ENCODE results near the gene IQGAP3. TPM values are rescaled to one million over a fixed set of nuclear protein-coding genes. Genes with fewer than 3 reads are reported as not detected.

IQGAP3 gene
- total RNA-seq, 2 donors from 2014 or later: 2.2 to 3.5 TPM

DNA sequence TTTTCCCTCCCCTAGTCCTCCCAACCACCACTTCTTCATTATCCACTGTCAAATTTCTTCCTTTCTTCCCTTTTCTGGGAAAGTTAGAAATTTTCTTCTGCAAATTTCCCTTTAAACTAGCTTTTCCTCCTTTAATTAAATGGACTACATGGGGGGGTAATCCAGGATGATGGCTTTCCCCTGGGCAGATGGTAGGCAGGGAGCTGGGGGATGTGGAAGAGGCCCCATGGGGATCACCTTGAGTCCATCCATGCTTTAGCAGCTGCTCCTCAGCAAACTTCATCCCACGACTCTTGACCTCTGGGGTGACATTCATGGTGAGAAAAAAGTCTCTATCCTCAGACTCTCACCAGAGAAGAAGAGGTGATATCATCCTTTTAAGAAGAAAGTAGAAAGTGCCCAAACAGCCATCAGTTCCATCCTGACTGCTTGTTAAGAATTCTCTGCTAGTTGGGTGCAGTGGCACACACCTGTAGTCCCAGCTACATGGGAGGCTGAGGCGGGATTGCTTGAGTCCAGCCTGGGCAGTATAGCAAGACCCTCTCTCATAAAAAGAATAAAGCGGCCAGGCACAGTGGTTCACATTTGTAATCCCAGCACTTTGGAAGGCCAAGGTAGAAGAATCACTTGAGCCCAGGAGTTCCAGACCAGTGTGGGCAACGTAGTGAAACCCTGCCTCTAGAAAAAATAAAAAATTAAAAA lies 26.5 kb upstream of the IQGAP3 start:
- Histone ChIP-seq H3K4me1 (ENCODE audit: control insufficient read depth in 1 of 2, low read depth in 2 of 2) (peaks cover 7 to 16% of the 10 kb centered on the region in 2 donors), H3K27ac (no peak overlapping the region), H3K9me3 (no peaks in the 10 kb centered on the region), H3K36me3 (peaks cover 7% of the 10 kb centered on the region), H3K4me3 (no peak overlapping the region), H3K27me3 (replicated peaks; ENCODE audit: insufficient read depth) (no peaks in the 10 kb centered on the region)
- ATAC-seq (ENCODE audit: insufficient number of reproducible peaks, low FRiP score, low read depth) (no peak), DNase-seq (ENCODE audit: low spot score) (no peak)
- TF ChIP-seq, protein P1, sequence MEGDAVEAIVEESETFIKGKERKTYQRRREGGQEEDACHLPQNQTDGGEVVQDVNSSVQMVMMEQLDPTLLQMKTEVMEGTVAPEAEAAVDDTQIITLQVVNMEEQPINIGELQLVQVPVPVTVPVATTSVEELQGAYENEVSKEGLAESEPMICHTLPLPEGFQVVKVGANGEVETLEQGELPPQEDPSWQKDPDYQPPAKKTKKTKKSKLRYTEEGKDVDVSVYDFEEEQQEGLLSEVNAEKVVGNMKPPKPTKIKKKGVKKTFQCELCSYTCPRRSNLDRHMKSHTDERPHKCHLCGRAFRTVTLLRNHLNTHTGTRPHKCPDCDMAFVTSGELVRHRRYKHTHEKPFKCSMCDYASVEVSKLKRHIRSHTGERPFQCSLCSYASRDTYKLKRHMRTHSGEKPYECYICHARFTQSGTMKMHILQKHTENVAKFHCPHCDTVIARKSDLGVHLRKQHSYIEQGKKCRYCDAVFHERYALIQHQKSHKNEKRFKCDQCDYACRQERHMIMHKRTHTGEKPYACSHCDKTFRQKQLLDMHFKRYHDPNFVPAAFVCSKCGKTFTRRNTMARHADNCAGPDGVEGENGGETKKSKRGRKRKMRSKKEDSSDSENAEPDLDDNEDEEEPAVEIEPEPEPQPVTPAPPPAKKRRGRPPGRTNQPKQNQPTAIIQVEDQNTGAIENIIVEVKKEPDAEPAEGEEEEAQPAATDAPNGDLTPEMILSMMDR (IDR thresholded peaks at IDR 0.05): no peak

DNA sequence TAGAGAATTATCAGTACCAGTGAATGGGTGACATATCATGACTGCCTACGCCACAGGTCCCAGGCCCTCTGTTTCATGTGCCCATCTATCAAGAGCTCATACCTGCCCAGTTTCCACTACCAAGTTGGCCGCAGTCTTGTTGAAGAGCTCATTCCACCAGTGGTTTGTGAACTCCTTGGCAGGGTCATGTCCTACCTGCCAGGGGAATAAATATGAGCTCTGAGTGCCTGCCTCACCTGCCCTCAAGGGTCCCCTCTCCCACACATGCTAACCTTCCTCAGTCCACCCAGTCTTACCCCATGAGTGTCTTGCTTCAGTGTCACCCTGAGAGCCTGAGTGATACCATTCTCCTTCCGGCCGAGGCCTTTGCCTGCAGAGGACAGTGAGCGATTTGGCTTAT lies 25.8 kb upstream of the IQGAP3 start:
- no peak for ATAC-seq (ENCODE audit: insufficient number of reproducible peaks, low FRiP score, low read depth)
- H3K4me1 ChIP-seq (ENCODE audit: control insufficient read depth in 1 of 2, low read depth in 2 of 2): peaks cover 7 to 16% of the 10 kb centered on the region in 2 donors
- H3K27me3 ChIP-seq (replicated peaks; ENCODE audit: insufficient read depth): no peaks in the 10 kb centered on the region
- no peak overlapping the region for H3K27ac ChIP-seq
- H3K9me3 ChIP-seq: no peaks in the 10 kb centered on the region
- peaks cover 7% of the 10 kb centered on the region for H3K36me3 ChIP-seq
- TF ChIP-seq, protein P1 (IDR thresholded peaks at IDR 0.05): no peak
- no peak for DNase-seq (ENCODE audit: low spot score)
- no peak overlapping the region for H3K4me3 ChIP-seq

DNA sequence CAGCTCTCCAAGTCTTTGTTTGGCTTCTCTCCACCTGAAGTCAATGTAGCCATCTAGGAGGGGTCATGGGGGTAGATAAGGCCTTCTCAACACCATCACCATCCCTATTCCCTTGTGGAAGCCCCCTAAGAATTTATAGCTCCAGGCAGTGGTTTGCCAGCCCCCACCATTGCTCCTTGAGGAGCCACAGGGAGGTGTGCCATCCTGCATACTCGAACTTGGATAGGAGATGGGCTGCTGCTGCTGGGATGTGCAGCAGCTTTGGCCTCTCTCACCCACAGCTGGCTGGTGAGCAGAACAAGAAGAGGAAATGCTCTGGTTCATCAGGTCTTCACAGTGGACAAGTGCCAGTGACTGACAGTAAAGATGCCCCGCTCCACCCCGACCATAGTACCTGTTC lies 24.1 kb upstream of the IQGAP3 start:
- no peak overlapping the region for H3K4me3 ChIP-seq
- H3K4me1 ChIP-seq (ENCODE audit: control insufficient read depth in 1 of 2, low read depth in 2 of 2): peaks cover 11 to 19% of the 10 kb centered on the region in 2 donors
- no peak for ATAC-seq (ENCODE audit: insufficient number of reproducible peaks, low FRiP score, low read depth)
- TF ChIP-seq, protein P1 (IDR thresholded peaks at IDR 0.05): no peak
- no peak overlapping the region for H3K27ac ChIP-seq
- peaks cover 7% of the 10 kb centered on the region for H3K36me3 ChIP-seq
- H3K9me3 ChIP-seq: no peaks in the 10 kb centered on the region
- H3K27me3 ChIP-seq (replicated peaks; ENCODE audit: insufficient read depth): no peaks in the 10 kb centered on the region
- DNase-seq (ENCODE audit: low spot score): no peak

DNA sequence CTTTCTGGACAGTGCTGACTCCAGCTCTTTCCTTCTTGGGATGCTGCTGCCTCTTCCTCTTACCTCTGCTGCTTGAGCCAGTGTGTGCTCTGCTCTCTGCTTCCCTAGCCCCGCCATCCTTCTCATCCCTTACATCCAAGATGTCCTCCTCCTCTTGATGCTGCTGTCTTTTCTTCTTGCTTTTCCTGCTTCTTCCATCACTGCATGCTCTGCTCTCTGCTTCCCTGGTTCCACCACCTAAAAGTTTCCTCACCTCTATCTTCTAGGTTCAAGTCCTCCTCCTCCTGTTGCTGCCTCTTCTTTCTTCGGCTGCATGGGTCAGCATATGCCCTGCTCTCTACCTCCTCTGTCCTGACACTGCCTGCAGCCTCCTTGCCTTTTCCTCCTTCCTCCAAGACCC lies 22.7 kb upstream of the IQGAP3 start:
- TF ChIP-seq, protein P1 (IDR thresholded peaks at IDR 0.05): no peak
- no peak overlapping the region for H3K27ac ChIP-seq
- DNase-seq (ENCODE audit: low spot score) (no peak), ATAC-seq (ENCODE audit: insufficient number of reproducible peaks, low FRiP score, low read depth) (no peak)
- H3K36me3 ChIP-seq: peaks cover 7% of the 10 kb centered on the region
- H3K4me3 ChIP-seq: no peak overlapping the region
- H3K27me3 ChIP-seq (replicated peaks; ENCODE audit: insufficient read depth): no peaks in the 10 kb centered on the region
- H3K4me1 ChIP-seq (ENCODE audit: control insufficient read depth in 1 of 2, low read depth in 2 of 2): peaks cover 4 to 15% of the 10 kb centered on the region in 2 donors
- H3K9me3 ChIP-seq: no peaks in the 10 kb centered on the region

DNA sequence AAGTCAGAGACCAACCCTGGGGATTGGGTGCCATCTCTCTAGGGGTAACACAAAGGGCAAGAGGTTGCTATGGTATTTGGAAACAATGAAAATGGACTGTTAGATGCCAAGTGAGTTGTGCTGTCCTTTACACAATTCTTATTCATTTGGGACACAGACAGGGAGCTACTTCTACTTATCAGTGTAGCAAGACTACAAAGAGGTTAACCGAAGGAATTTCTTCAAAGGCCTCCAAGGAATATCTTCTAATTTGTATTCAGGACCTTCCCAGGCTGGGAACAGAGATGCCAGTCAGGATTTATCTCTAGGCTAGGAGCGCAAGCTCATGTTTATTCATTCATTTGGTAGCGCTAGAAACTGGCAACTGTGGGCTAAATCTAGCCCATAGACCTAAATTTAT lies 21.8 kb upstream of the IQGAP3 start:
- H3K27ac ChIP-seq: no peak overlapping the region
- H3K36me3 ChIP-seq: peaks cover 7% of the 10 kb centered on the region
- no peak for DNase-seq (ENCODE audit: low spot score)
- TF ChIP-seq, protein P1 (IDR thresholded peaks at IDR 0.05): no peak
- H3K9me3 ChIP-seq: no peaks in the 10 kb centered on the region
- no peak for ATAC-seq (ENCODE audit: insufficient number of reproducible peaks, low FRiP score, low read depth)
- H3K27me3 ChIP-seq (replicated peaks; ENCODE audit: insufficient read depth): no peaks in the 10 kb centered on the region
- H3K4me3 ChIP-seq: no peak overlapping the region
- peaks cover 4 to 15% of the 10 kb centered on the region in 2 donors for H3K4me1 ChIP-seq (ENCODE audit: control insufficient read depth in 1 of 2, low read depth in 2 of 2)
